H1 (cell line): ENCODE data around the gene MRPL16. TPM values are rescaled to one million over a fixed set of nuclear protein-coding genes. Genes with fewer than 3 reads are reported as not detected.

Experiments used
- CTCF ChIA-PET: fragments of 300-600 bp; sonication (Branson Sonifier 250); formaldehyde crosslinking; loops from one replicate; lab custom pipeline; 2021; ENCODE audit not compliant: partially characterized antibody; lab: Charles Lee
- POLR2A ChIA-PET: fragments of 300-600 bp; sonication (Branson Sonifier 250); formaldehyde crosslinking; loops from one replicate; lab custom pipeline; 2021; ENCODE audit warnings: inconsistent platforms; ENCODE audit not compliant: partially characterized antibody; lab: Charles Lee
- DNase-seq, 2 experiments: peaks; one replicate each; pipeline versions ENCODE4 v3.0.0 to v3.0.0-alpha.2; 2010 to 2022; ENCODE audit warnings: low spot score in 2 of 2, low read depth in 1 of 2, mixed read lengths in 1 of 2
- FAIRE-seq: peaks from 2 replicates; lab custom pipeline; 2011; peaks lifted over from hg19 to GRCh38; lab: Jason Lieb, UNC
- H2AFZ ChIP-seq: 2 replicates; pipeline ENCODE4 v1.8.1; 2012; ENCODE audit warnings: low read length, inconsistent platforms
- H2AK5ac ChIP-seq: 2 replicates; pipeline ENCODE4 v1.6.1; 2013; ENCODE audit warnings: low read depth, low read length
- H2BK120ac ChIP-seq: replicated peaks from 2 replicates; pipeline ENCODE3; 2013; ENCODE audit warnings: low read depth, low read length, inconsistent platforms
- H2BK12ac ChIP-seq: 2 replicates; pipeline ENCODE4 v1.6.1; 2013; ENCODE audit warnings: low read depth, low read length
- H2BK15ac ChIP-seq: 2 replicates; pipeline ENCODE4 v1.6.1; 2013; ENCODE audit warnings: low read length
- H2BK20ac ChIP-seq: 2 replicates; pipeline ENCODE4 v1.6.1; 2013; ENCODE audit warnings: low read length
- H2BK5ac ChIP-seq: 2 replicates; pipeline ENCODE4 v1.6.1; 2013; ENCODE audit warnings: low read depth, low read length
- H3K14ac ChIP-seq: 2 replicates; pipeline ENCODE4 v1.6.1; 2013; ENCODE audit warnings: inconsistent platforms; ENCODE audit not compliant: insufficient read length
- H3K18ac ChIP-seq: 2 replicates; pipeline ENCODE4 v1.6.1; 2013; ENCODE audit warnings: low read length; ENCODE audit errors: extremely low read depth
- H3K23ac ChIP-seq: 2 replicates; pipeline ENCODE4 v1.6.1; 2013; ENCODE audit warnings: inconsistent platforms; ENCODE audit not compliant: insufficient read length
- H3K23me2 ChIP-seq: 2 replicates; pipeline ENCODE4 v1.6.1; 2013; ENCODE audit warnings: low read depth, low read length
- H3K27ac ChIP-seq: 2 replicates; pipeline ENCODE4 v1.6.1; 2011; ENCODE audit warnings: low read depth, low read length, inconsistent platforms
- H3K27me3 ChIP-seq, 4 experiments: replicated peaks in 1 of 4; 1 replicate in 1 of 4; 2 replicates in 3 of 4; pipeline versions ENCODE4 v1.6.1 to v1.8.1; 2011 to 2013; ENCODE audit warnings: low read length in 3 of 4, mild to moderate bottlenecking in 3 of 4, inconsistent platforms in 2 of 4, mixed read lengths in 2 of 4, moderate library complexity in 1 of 4; ENCODE audit not compliant: control insufficient read depth in 3 of 4, insufficient read depth in 3 of 4; ENCODE audit errors: extremely low read depth in 1 of 4
- H3K36me3 ChIP-seq, 4 experiments: 2 replicates each; pipeline versions ENCODE4 v1.6.1 to v1.8.1; 2011 to 2013; ENCODE audit warnings: mild to moderate bottlenecking in 4 of 4, low read length in 3 of 4, moderate library complexity in 2 of 4, control low read depth in 1 of 4, inconsistent platforms in 1 of 4; ENCODE audit not compliant: insufficient read depth in 4 of 4, control insufficient read depth in 2 of 4
- H3K4ac ChIP-seq: replicated peaks from 2 replicates; pipeline ENCODE3; 2013; ENCODE audit warnings: low read length, low read depth, mixed read lengths, inconsistent platforms; ENCODE audit not compliant: insufficient read length
- H3K4me1 ChIP-seq, 4 experiments: replicated peaks in 1 of 4; 1 replicate in 1 of 4; 2 replicates in 3 of 4; pipeline versions ENCODE4 v1.6.1 to v1.8.1; 2011 to 2013; ENCODE audit warnings: low read length in 3 of 4, inconsistent platforms in 2 of 4, mixed read lengths in 1 of 4; ENCODE audit not compliant: insufficient read depth in 4 of 4, control insufficient read depth in 3 of 4
- H3K4me2 ChIP-seq, 2 experiments: 2 replicates each; pipeline versions ENCODE4 v1.6.1 to v1.8.1; 2011 to 2013; ENCODE audit warnings: low read depth in 2 of 2, low read length in 2 of 2, control low read depth in 1 of 2, inconsistent platforms in 1 of 2, mild to moderate bottlenecking in 1 of 2; ENCODE audit not compliant: insufficient read depth in 1 of 2
- H3K4me3 ChIP-seq, 4 experiments: fragments of 200-600, 300-600 bp in 1 of 4; sonication (generic), shearing (Covaris generic), sonication (Bioruptor Twin) in 1 of 4; 2 replicates each; pipeline versions ENCODE4 v1.5.1 to v1.8.1; 2011 to 2016; ENCODE audit warnings: low read length in 4 of 4, low read depth in 3 of 4, control low read depth in 2 of 4, inconsistent platforms in 2 of 4, mild to moderate bottlenecking in 2 of 4, mixed read lengths in 1 of 4, moderate library complexity in 1 of 4; ENCODE audit not compliant: insufficient read depth in 2 of 4; ENCODE audit errors: extremely low read depth in 1 of 4
- H3K56ac ChIP-seq: replicated peaks from 2 replicates; pipeline ENCODE3; 2013; ENCODE audit warnings: low read depth, mild to moderate bottlenecking, mixed read lengths, low read length, inconsistent platforms; ENCODE audit not compliant: insufficient read length
- H3K79me1 ChIP-seq: 2 replicates; pipeline ENCODE4 v1.6.1; 2013; ENCODE audit warnings: low read depth, low read length, control low read depth
- H3K79me2 ChIP-seq, 2 experiments: 2 replicates each; pipeline versions ENCODE4 v1.6.1 to v1.8.1; 2012 to 2013; ENCODE audit warnings: low read length in 2 of 2, mild to moderate bottlenecking in 2 of 2, inconsistent platforms in 1 of 2; ENCODE audit not compliant: insufficient read depth in 2 of 2, control insufficient read depth in 1 of 2
- H3K9ac ChIP-seq, 4 experiments: replicated peaks in 1 of 4; 1 replicate in 1 of 4; 2 replicates in 3 of 4; pipeline versions ENCODE4 v1.6.1 to v1.8.1; 2011 to 2013; ENCODE audit warnings: low read depth in 3 of 4, low read length in 3 of 4, control low read depth in 2 of 4, mild to moderate bottlenecking in 2 of 4, moderate library complexity in 2 of 4, inconsistent platforms in 1 of 4; ENCODE audit errors: extremely low read depth in 1 of 4
- H3K9me3 ChIP-seq, 2 experiments: 2 replicates each; pipeline versions ENCODE4 v1.6.1 to v1.8.1; 2012 to 2013; ENCODE audit warnings: mild to moderate bottlenecking in 2 of 2, moderate library complexity in 2 of 2, control low read depth in 1 of 2, inconsistent platforms in 1 of 2, low read depth in 1 of 2, low read length in 1 of 2, mixed read lengths in 1 of 2; ENCODE audit not compliant: insufficient read depth in 2 of 2
- H4K20me1 ChIP-seq, 2 experiments: replicated peaks in 1 of 2; 2 replicates each; pipeline versions ENCODE3 to v1.8.1; 2011 to 2013; ENCODE audit warnings: inconsistent platforms in 2 of 2, low read length in 2 of 2, mild to moderate bottlenecking in 1 of 2; ENCODE audit not compliant: insufficient read depth in 2 of 2, control insufficient read depth in 1 of 2
- H4K5ac ChIP-seq: 2 replicates; pipeline ENCODE4 v1.6.1; 2013; ENCODE audit warnings: low read length, low read depth, mixed read lengths, inconsistent platforms; ENCODE audit not compliant: insufficient read length
- H4K8ac ChIP-seq: 2 replicates; pipeline ENCODE4 v1.8.0; 2013; ENCODE audit warnings: mild to moderate bottlenecking, moderate library complexity, low read length, inconsistent platforms; ENCODE audit not compliant: insufficient read depth; ENCODE audit errors: extremely low read depth
- H4K91ac ChIP-seq: replicated peaks from 2 replicates; pipeline ENCODE3; 2013; ENCODE audit warnings: low read length, mixed read lengths, inconsistent platforms; ENCODE audit not compliant: insufficient read length
- KDM4A ChIP-seq: IDR thresholded peaks from one replicate; pipeline ENCODE4 v1.7.1; 2012; ENCODE audit warnings: low read depth, mild to moderate bottlenecking, moderate library complexity, low read length, inconsistent platforms; ENCODE audit not compliant: severe bottlenecking
- RAD21 ChIP-seq, 2 experiments: IDR thresholded peaks in 1 of 2; conservative IDR thresholded peaks in 1 of 2; 2 replicates each; pipeline ENCODE4 v1.6.1; 2011; ENCODE audit warnings: low read depth in 2 of 2, low read length in 2 of 2, improper control_type of control experiment in 1 of 2, inconsistent platforms in 1 of 2, mild to moderate bottlenecking in 1 of 2, moderate library complexity in 1 of 2
- RFX5 ChIP-seq: IDR thresholded peaks from 2 replicates; pipeline ENCODE4 v1.6.1; 2011; ENCODE audit warnings: low read depth, low read length, improper control_type of control experiment, borderline replicate concordance
- SIRT6 ChIP-seq: IDR thresholded peaks from one replicate; pipeline ENCODE4 v1.7.1; 2012; ENCODE audit warnings: low read length, inconsistent platforms
- TBP ChIP-seq: IDR thresholded peaks from 2 replicates; pipeline ENCODE4 v1.6.1; 2011; ENCODE audit warnings: low read depth, low read length, improper control_type of control experiment
- WGBS, 2 experiments: shearing (Covaris generic) in 1 of 2; methylation state at CpG; one replicate each; pipeline versions ENCODE4 v1.1.6 to v1.1.7; 2013 to 2015; ENCODE audit warnings: low lambda C conversion rate in 2 of 2, mixed read lengths in 2 of 2, inconsistent platforms in 1 of 2, low coverage in 1 of 2, missing lambda C conversion rate in 1 of 2; ENCODE audit not compliant: insufficient replicate concordance in 2 of 2, insufficient coverage in 1 of 2, insufficient read length in 1 of 2; ENCODE audit errors: extremely low coverage in 1 of 2, missing lambda C conversion rate in 1 of 2; 5-methylcytosine and 5-hydroxymethylcytosine counted together
- polyA plus RNA-seq, 7 experiments: library from polyadenylated mRNA; depleted of rRNA in 3 of 7; stranded (reverse) in 5 of 7; unstranded in 2 of 7; fragments of >200 nt in 5 of 7; fragments of 200-250 nt in 2 of 7; gene quantifications; 1 replicate in 5 of 7; 2 replicates in 1 of 7; 4 replicates in 1 of 7; pipeline versions ENCODE4 v1.2.1 to v1.2.3, GENCODE V29; 2011 to 2013; ENCODE audit warnings: missing spikeins in 2 of 7, mixed read lengths in 2 of 7
- total RNA-seq: library from RNA; stranded (reverse); fragmentation: NEBNext Ultra II Directional; extraction: Animal tissue kit (Norgen Biotek cat#: 25700); gene quantifications from 2 replicates; pipeline ENCODE4 v1.2.1, GENCODE V29; 2021

The MRPL16 gene
- total and polyA plus RNA-seq, 2 of the 8 experiments (the other 6 are each of a cell fraction or from before 2014, with no cell fraction given): 69.2 to 79.8 TPM

DNA sequence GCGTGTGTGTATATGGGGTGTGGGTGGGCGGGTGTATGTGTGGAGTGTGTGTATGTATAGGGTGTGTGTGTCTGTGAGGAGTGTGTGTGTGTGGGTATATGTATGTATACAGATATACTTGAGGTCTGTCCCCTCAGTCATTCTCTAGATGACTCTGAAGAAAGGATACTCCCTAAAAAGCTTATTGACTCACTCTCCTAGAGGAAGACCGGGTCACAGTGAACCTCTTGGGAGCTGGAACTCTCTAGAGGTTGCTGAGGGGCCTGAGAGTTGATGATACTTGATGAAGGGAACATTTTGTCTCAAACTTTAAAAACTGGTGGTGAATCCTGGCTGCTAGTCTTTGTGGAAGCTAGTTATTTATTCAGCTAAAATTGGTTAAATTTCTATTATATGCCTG lies 40.3 kb downstream of the MRPL16 start:
- WGBS, 2 experiments: 97 to 100% methylated on average over 2 to 3 of the region's 3 CpGs
- no peak overlapping the region for H3K9ac ChIP-seq
- H3K4ac ChIP-seq: no peak overlapping the region
- no peak overlapping the region for H3K18ac ChIP-seq
- H3K79me1 ChIP-seq: peaks cover 9% of the 10 kb centered on the region
- no peak for TF ChIP-seq TBP
- no peak for TF ChIP-seq RAD21 (IDR thresholded peaks at IDR 0.05 in 1 of 2, conservative IDR thresholded peaks at IDR 0.05 in 1 of 2; ENCODE audit: low read depth in 2 of 2, low read length in 2 of 2)
- TF ChIP-seq RFX5: no peak
- no peak for TF ChIP-seq SIRT6
- no peak for TF ChIP-seq KDM4A
- TF ChIP-seq, all 59 proteins: peak for 0
- H4K8ac ChIP-seq: no peak overlapping the region
- no peak overlapping the region for H2BK5ac ChIP-seq
- no peak overlapping the region for H2BK120ac ChIP-seq
- no peaks in the 10 kb centered on the region for H3K27me3 ChIP-seq
- H2AFZ ChIP-seq: no peak overlapping the region
- no peak overlapping the region for H2BK20ac ChIP-seq
- H3K23me2 ChIP-seq: peaks cover 7% of the 10 kb centered on the region; the same call in 1 of the 2 replicates
- peak overlapping the region; percentile 79 for H3K56ac ChIP-seq
- H4K20me1 ChIP-seq: peaks cover 10 to 19% of the 10 kb centered on the region in 2 experiments
- H2BK12ac ChIP-seq: no peak overlapping the region
- ChIA-PET CTCF (interaction anchor here (2.3 kb wide), 1 partner anchor 14 kb away, joined by 7 read pairs; no protein-coding TSS in a partner anchor), POLR2A (interaction anchor here (1.1 kb wide), 1 partner anchor 10 kb away, joined by 3 read pairs; no protein-coding TSS in a partner anchor)
- no peak overlapping the region for H3K23ac ChIP-seq
- no peak for FAIRE-seq
- H3K36me3 ChIP-seq: peaks cover 1 to 13% (median 6%) of the 10 kb centered on the region in 4 experiments; a peak in 5 of 8 replicates
- no peak overlapping the region for H2BK15ac ChIP-seq
- H2AK5ac ChIP-seq: no peak overlapping the region
- H4K5ac ChIP-seq: no peak overlapping the region
- H3K27ac ChIP-seq: no peak overlapping the region
- no peak overlapping the region for H3K14ac ChIP-seq
- H3K79me2 ChIP-seq: peaks cover 6 to 63% of the 10 kb centered on the region in 2 experiments
- DNase-seq: no peak
- H3K4me3 ChIP-seq: no peak overlapping the region
- no peak overlapping the region for H4K91ac ChIP-seq
- no peaks in the 10 kb centered on the region for H3K4me1 ChIP-seq
- H3K4me2 ChIP-seq: no peak overlapping the region
- no peaks in the 10 kb centered on the region for H3K9me3 ChIP-seq
